ENCODE data around the gene RNPS1. TPM values are rescaled to one million over a fixed set of nuclear protein-coding genes. Genes with fewer than 3 reads are reported as not detected.

The RNPS1 gene
- total RNA-seq, 5 donors from 2014 or later (not counting 1 experiment from before 2014, with no cell fraction given), result 163 to 203 (median 181) TPM

DNA sequence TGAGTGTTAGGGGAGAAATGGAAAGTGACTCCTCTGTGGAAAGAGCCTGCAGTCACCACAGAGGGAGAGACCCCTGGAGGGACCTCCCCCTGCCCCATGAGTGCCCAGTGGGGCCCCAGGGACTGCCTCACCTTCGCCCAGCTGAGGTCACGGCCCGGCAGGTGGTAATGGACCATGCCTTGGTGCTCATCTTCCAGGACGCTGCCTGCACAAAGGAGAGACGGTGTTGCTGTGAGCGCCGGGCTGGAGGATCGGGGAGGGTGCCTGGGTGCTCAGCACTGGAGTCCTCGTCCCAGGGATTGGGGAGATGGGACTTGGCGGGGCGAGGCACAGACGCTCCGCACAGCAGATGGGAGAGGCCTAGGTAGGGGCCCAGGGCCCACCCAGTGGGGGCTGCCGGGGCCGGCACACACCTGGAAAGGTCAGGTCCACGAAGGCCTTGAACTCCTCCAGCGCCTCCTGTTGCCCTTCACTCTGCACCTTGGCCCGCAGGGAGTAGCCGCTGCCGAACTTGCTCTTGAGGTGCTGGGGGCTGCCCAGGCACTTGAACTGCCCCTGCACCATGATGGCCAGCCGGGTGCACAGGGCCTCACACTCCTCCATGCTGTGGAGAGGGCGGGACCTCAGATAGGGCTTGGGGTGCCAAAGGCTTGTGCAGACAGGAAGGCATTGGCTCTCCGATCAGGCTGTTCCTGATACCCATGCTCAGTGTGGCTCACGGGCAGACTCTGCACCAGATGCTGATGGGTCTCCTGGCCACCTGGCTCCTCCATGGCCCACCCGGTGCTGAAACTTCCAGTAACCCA, 9.7 kb upstream of the RNPS1 start:
- no peaks in the 10 kb centered on the region for H3K4me1 ChIP-seq (ENCODE audit: control insufficient read depth in 1 of 2, extremely low read depth in 1 of 2, insufficient read depth in 2 of 2, low read length in 2 of 2)
- H3K9me3 ChIP-seq, result no peaks in the 10 kb centered on the region
- H3K36me3 Mint-ChIP-seq, result peaks cover 4% of the 10 kb centered on the region
- POLR2A ChIA-PET, result no interaction called here
- H3K4me1 Mint-ChIP-seq, result no peaks in the 10 kb centered on the region
- 90% methylated on average over 19 of the region's 25 CpGs for WGBS (ENCODE audit: insufficient coverage)
- H3K27ac ChIP-seq (ENCODE audit: low read length), result no peak overlapping the region
- no peak overlapping the region for H3K4me3 Mint-ChIP-seq
- CTCF ChIA-PET, result no interaction called here
- H3K27me3 ChIP-seq (replicated peaks in 1 of 2; ENCODE audit: control insufficient read depth in 2 of 2, extremely low read depth in 1 of 2, insufficient read depth in 2 of 2, low read length in 1 of 2), result no peaks in the 10 kb centered on the region
- H3K27me3 Mint-ChIP-seq, result no peaks in the 10 kb centered on the region
- H3K4me3 ChIP-seq (ENCODE audit: control insufficient read depth in 1 of 2, extremely low read depth in 1 of 2, low read length in 1 of 2), result no peak overlapping the region
- DNase-seq (no peak), ATAC-seq (replicated peaks in 1 of 4) (no peak)
- no peak overlapping the region for H3K27ac Mint-ChIP-seq
- H3K9me3 Mint-ChIP-seq, result no peaks in the 10 kb centered on the region
- no peaks in the 10 kb centered on the region for H3K36me3 ChIP-seq (ENCODE audit: control insufficient read depth in 2 of 2, extremely low read depth in 1 of 2, insufficient read depth in 1 of 2, low read length in 1 of 2)

DNA sequence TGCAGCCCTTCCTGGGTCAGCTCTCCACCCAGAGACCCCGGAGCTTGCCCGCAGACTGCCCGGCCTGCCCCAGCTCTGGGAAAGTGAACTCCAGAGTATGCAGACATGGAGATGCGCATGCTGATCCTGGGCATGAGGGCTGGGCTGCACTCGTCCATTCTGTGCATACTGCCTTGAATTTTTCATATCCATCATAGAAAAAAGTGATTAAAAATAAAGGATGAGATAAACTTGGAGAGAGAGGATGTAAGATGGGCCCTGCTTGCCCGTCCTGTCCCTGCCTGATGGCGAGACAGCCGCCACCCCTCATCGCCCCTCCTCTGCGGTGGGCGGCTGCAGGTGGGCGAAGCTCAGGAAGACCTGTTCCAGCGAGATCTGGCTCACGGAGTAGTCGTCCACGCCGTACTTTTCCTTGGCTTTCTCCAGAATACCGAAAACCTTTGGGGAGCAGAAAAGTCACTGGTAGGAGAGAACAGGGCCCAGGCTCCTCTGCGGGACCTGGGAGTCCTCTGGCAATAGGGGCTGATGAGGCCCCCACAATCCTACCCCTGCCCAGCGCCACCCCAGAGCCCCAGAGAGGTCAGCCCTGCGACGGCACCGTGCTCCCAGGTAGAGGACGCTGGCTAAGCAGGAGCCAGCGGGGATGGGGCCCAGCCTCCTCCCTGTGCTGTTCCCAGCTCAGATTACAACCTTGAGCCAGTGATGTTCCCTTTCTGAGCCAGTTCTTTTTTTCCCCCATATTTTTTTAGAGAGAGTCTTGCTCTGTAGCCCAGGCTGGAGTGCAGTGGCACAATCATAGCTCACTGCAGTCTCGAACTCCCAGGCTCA, 8.7 kb upstream of the RNPS1 start:
- Histone ChIP-seq H3K9me3 (no peaks in the 10 kb centered on the region), H3K36me3 (ENCODE audit: control insufficient read depth in 2 of 2, extremely low read depth in 1 of 2, insufficient read depth in 1 of 2, low read length in 1 of 2) (no peaks in the 10 kb centered on the region), H3K27me3 (replicated peaks in 1 of 2; ENCODE audit: control insufficient read depth in 2 of 2, extremely low read depth in 1 of 2, insufficient read depth in 2 of 2, low read length in 1 of 2) (no peaks in the 10 kb centered on the region), H3K27ac (ENCODE audit: low read length) (no peak overlapping the region), H3K4me1 (ENCODE audit: control insufficient read depth in 1 of 2, extremely low read depth in 1 of 2, insufficient read depth in 2 of 2, low read length in 2 of 2) (peaks cover 0 to 1% of the 10 kb centered on the region in 2 experiments), H3K4me3 (ENCODE audit: control insufficient read depth in 1 of 2, extremely low read depth in 1 of 2, low read length in 1 of 2) (no peak overlapping the region)
- ChIA-PET CTCF (no interaction called here), POLR2A (no interaction called here)
- DNase-seq, result no peak
- Mint-ChIP-seq H3K27ac (no peak overlapping the region), H3K36me3 (peaks cover 4% of the 10 kb centered on the region), H3K4me3 (no peak overlapping the region), H3K4me1 (no peaks in the 10 kb centered on the region), H3K27me3 (no peaks in the 10 kb centered on the region), H3K9me3 (no peaks in the 10 kb centered on the region)
- WGBS (ENCODE audit: insufficient coverage), result 93% methylated on average over 16 of the region's 26 CpGs
- no peak for ATAC-seq (replicated peaks in 1 of 4)

DNA sequence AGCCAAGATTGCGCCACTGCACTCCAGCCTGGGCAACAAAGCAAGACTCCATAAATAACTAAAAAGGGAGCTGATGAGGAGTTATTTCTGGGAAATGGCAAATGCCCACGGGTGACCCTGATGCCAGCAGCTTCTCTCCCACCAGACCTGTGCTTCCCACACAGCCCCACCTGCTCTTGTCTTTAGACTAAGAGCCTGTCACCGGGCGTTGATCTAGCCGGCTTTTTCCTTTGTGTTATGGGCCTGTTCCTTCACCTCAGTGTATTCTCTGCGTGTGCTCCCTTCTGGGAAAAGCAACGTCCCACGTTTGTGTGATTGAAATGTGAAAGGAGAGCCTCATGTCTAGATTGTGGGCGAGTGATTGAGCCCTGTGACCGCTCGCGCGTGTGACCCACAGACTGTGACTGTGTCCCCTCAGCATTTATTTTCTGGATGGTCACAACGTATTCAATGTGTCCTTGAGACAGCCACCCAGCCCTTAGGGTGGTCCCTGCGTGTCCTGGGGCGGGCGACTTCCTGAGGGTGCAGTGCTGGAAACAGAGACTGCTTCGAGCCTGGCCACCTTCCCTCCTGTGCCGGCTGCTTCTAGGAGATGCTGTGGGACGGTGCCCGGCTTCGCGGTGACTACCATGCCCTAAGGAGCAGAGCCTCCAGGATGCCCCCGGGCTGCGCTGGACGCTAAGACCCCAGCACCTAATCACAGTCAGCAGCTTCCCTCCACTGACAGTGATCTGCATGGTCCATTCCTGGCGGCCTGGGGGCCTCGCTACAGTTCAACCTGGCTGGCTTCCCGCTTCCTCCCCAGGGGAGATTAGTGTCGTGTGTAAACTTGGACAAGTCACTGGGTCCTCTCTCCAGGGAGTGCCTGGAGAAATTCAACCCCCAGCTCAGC, 7.8 kb upstream of the RNPS1 start:
- H3K36me3 Mint-ChIP-seq, result peaks cover under 1% of the 10 kb centered on the region
- ChIA-PET CTCF (no interaction called here), POLR2A (no interaction called here)
- ATAC-seq (replicated peaks in 1 of 4), result no peak
- no peaks in the 10 kb centered on the region for H3K27me3 Mint-ChIP-seq
- no peak overlapping the region for H3K4me3 Mint-ChIP-seq
- Histone ChIP-seq H3K27me3 (replicated peaks in 1 of 2; ENCODE audit: control insufficient read depth in 2 of 2, extremely low read depth in 1 of 2, insufficient read depth in 2 of 2, low read length in 1 of 2) (no peaks in the 10 kb centered on the region), H3K36me3 (ENCODE audit: control insufficient read depth in 2 of 2, extremely low read depth in 1 of 2, insufficient read depth in 1 of 2, low read length in 1 of 2) (no peaks in the 10 kb centered on the region), H3K4me1 (ENCODE audit: control insufficient read depth in 1 of 2, extremely low read depth in 1 of 2, insufficient read depth in 2 of 2, low read length in 2 of 2) (peaks cover 0 to 2% of the 10 kb centered on the region in 2 experiments), H3K27ac (ENCODE audit: low read length) (no peak overlapping the region), H3K4me3 (ENCODE audit: control insufficient read depth in 1 of 2, extremely low read depth in 1 of 2, low read length in 1 of 2) (no peak overlapping the region), H3K9me3 (no peaks in the 10 kb centered on the region)
- DNase-seq, result no peak
- no peak overlapping the region for H3K27ac Mint-ChIP-seq
- WGBS (ENCODE audit: insufficient coverage), result 91% methylated on average over 22 of the region's 30 CpGs
- H3K9me3 Mint-ChIP-seq, result no peaks in the 10 kb centered on the region
- H3K4me1 Mint-ChIP-seq, result peaks cover 0 to 2% (median 0%) of the 10 kb centered on the region in 3 donors

DNA sequence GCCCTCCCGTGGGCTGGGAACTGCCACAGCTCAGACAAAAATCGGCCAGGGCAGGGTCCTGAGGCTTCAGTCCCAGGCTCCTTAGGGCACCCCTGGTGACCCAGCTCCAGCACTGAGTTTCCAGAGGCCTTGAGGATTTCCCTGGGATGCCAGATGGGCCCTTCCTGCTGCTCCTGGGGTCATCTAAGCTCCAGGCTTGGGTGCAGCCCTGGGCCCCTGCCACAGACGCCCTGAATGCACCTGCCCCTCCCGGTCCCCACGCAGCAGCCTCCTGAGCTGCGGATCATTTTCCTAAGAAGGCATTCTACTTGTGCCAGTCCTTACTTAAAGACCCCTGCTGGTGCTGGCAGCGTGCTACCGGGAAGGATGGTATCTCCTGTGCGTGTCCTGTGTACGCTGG, 6.0 kb upstream of the RNPS1 start:
- Histone ChIP-seq H3K4me1 (ENCODE audit: control insufficient read depth in 1 of 2, extremely low read depth in 1 of 2, insufficient read depth in 2 of 2, low read length in 2 of 2) (peaks cover 4 to 17% of the 10 kb centered on the region in 2 experiments), H3K27ac (ENCODE audit: low read length) (no peak overlapping the region), H3K36me3 (ENCODE audit: control insufficient read depth in 2 of 2, extremely low read depth in 1 of 2, insufficient read depth in 1 of 2, low read length in 1 of 2) (no peaks in the 10 kb centered on the region), H3K4me3 (ENCODE audit: control insufficient read depth in 1 of 2, extremely low read depth in 1 of 2, low read length in 1 of 2) (no peak overlapping the region), H3K9me3 (no peaks in the 10 kb centered on the region), H3K27me3 (replicated peaks in 1 of 2; ENCODE audit: control insufficient read depth in 2 of 2, extremely low read depth in 1 of 2, insufficient read depth in 2 of 2, low read length in 1 of 2) (no peaks in the 10 kb centered on the region)
- ATAC-seq (replicated peaks in 1 of 4) (no peak), DNase-seq (no peak)
- peaks cover 8 to 14% (median 10%) of the 10 kb centered on the region in 3 donors for H3K4me1 Mint-ChIP-seq
- H3K27me3 Mint-ChIP-seq, result no peaks in the 10 kb centered on the region
- WGBS (ENCODE audit: insufficient coverage), result 93% methylated on average over 9 of the region's 10 CpGs
- H3K36me3 Mint-ChIP-seq, result no peaks in the 10 kb centered on the region
- no peaks in the 10 kb centered on the region for H3K9me3 Mint-ChIP-seq
- ChIA-PET CTCF (no interaction called here), POLR2A (interaction anchor here in 1 of 2 donors (0.6 kb wide), 1 partner anchor 206 kb away, joined by 5 read pairs; no protein-coding TSS in a partner anchor)
- H3K27ac Mint-ChIP-seq, result no peak overlapping the region
- H3K4me3 Mint-ChIP-seq, result no peak overlapping the region

DNA sequence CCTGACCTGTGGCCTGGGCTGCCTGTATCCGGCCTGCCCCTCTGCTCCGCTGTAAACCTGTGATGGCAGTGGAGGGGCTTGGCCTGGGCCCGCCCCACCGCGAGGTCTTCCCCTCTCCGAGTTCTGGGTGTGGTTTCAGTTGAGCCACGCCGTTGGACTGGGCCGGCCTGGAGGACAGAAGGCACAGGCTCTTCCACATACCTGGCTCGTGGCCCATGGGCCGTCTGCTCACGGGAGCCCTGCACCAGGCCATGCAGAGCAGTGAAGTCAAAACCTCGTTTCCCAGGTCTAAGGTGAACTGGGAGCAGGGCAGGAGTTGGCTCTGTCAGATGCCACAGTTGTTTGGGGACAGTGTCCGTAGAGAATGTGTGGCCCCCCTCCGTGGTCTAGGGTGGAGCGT, 5.6 kb upstream of the RNPS1 start:
- CTCF ChIA-PET, result no interaction called here
- no peak overlapping the region for H3K27ac Mint-ChIP-seq
- no peak overlapping the region for H3K4me3 Mint-ChIP-seq

DNA sequence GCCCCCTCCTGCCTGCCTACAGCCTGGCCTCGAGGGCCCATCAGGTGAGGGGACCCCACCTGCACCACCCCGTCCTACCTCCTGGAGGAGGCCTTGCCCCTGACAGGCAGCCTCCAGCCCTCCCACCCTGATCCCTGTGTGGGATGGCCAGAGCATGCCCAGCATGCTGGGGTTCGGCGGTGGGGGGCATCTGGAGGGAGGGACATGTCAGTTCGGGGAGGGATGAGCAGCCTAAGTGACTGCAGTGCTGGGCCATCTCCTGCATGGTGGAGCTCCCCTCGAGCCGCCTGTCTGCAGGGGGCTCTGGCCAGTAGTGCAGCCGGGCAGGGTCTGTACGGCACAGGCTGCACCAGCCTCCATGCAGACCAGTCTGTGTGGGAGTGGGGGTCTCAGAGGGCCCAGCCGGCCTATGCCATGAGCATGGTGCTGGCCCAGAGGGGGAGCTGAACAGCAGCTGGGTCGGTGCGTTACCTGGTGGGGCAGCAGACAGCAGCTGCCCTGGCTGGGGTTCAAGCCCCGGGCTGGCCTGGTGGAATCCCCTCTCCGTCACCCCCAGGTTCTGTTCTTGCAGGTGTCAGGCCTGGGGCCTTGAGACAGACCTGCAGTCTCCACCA, 4.0 kb upstream of the RNPS1 start:
- no peak overlapping the region for H3K4me3 Mint-ChIP-seq
- H3K27me3 ChIP-seq (replicated peaks in 1 of 2; ENCODE audit: control insufficient read depth in 2 of 2, extremely low read depth in 1 of 2, insufficient read depth in 2 of 2, low read length in 1 of 2), result no peaks in the 10 kb centered on the region
- H3K27me3 Mint-ChIP-seq, result no peaks in the 10 kb centered on the region
- H3K36me3 ChIP-seq (ENCODE audit: control insufficient read depth in 2 of 2, extremely low read depth in 1 of 2, insufficient read depth in 1 of 2, low read length in 1 of 2), result no peaks in the 10 kb centered on the region
- H3K36me3 Mint-ChIP-seq, result no peaks in the 10 kb centered on the region
- ChIA-PET CTCF (no interaction called here), POLR2A (no interaction called here)
- H3K9me3 Mint-ChIP-seq, result no peaks in the 10 kb centered on the region
- peaks cover 4 to 21% of the 10 kb centered on the region in 2 experiments for H3K4me1 ChIP-seq (ENCODE audit: control insufficient read depth in 1 of 2, extremely low read depth in 1 of 2, insufficient read depth in 2 of 2, low read length in 2 of 2)
- H3K27ac ChIP-seq (ENCODE audit: low read length), result no peak overlapping the region
- no peaks in the 10 kb centered on the region for H3K9me3 ChIP-seq
- no peak overlapping the region for H3K27ac Mint-ChIP-seq
- DNase-seq (no peak), ATAC-seq (replicated peaks in 1 of 4) (no peak)
- peaks cover 11 to 19% (median 15%) of the 10 kb centered on the region in 3 donors for H3K4me1 Mint-ChIP-seq
- no peak overlapping the region for H3K4me3 ChIP-seq (ENCODE audit: control insufficient read depth in 1 of 2, extremely low read depth in 1 of 2, low read length in 1 of 2)
- 95% methylated on average over 14 of the region's 14 CpGs for WGBS (ENCODE audit: insufficient coverage)

More for the DNA sequence above, 5.6 kb upstream of the RNPS1 start:
- no peak overlapping the region for H3K4me3 ChIP-seq (ENCODE audit: control insufficient read depth in 1 of 2, extremely low read depth in 1 of 2, low read length in 1 of 2)
- Mint-ChIP-seq H3K27me3 (no peaks in the 10 kb centered on the region), H3K36me3 (no peaks in the 10 kb centered on the region), H3K9me3 (no peaks in the 10 kb centered on the region), H3K4me1 (peaks cover 8 to 14% (median 10%) of the 10 kb centered on the region in 3 donors)
- WGBS (ENCODE audit: insufficient coverage), result 94% methylated on average over 16 of the region's 16 CpGs
- no peaks in the 10 kb centered on the region for H3K27me3 ChIP-seq (replicated peaks in 1 of 2; ENCODE audit: control insufficient read depth in 2 of 2, extremely low read depth in 1 of 2, insufficient read depth in 2 of 2, low read length in 1 of 2)
- POLR2A ChIA-PET, result no interaction called here
- H3K4me1 ChIP-seq (ENCODE audit: control insufficient read depth in 1 of 2, extremely low read depth in 1 of 2, insufficient read depth in 2 of 2, low read length in 2 of 2), result peaks cover 4 to 20% of the 10 kb centered on the region in 2 experiments
- DNase-seq, result no peak
- H3K36me3 ChIP-seq (ENCODE audit: control insufficient read depth in 2 of 2, extremely low read depth in 1 of 2, insufficient read depth in 1 of 2, low read length in 1 of 2), result no peaks in the 10 kb centered on the region
- no peak for ATAC-seq (replicated peaks in 1 of 4)
- H3K9me3 ChIP-seq, result no peaks in the 10 kb centered on the region
- no peak overlapping the region for H3K27ac ChIP-seq (ENCODE audit: low read length)

Data from T-cell (primary cell).